HG02973 (cell line): ENCODE measurements around the gene HHATL.

Experiments
- ATAC-seq: cut with Tn5 transposase; IDR thresholded peaks from one replicate; pipeline ENCODE4 v1.9.1; 2021; ENCODE audit warnings: moderate library complexity; ENCODE audit not compliant: unreplicated experiment

The HHATL gene

GRCh38 chr3:42685891-42686820, 16.4 kb downstream of the HHATL start:
- ATAC-seq: no peak

- ATAC-seq: no peak
These were observed 17.2 kb downstream of the HHATL start, which contains the start of gene KLHL40 for GRCh38 chr3:42685363-42685881. KLHL40 (plus strand) TSS chr3:42685537; CDS start chr3:42685619, 82 bp downstream.

- ATAC-seq: no peak
These were observed 17.8 kb downstream of the HHATL start for GRCh38 chr3:42684632-42685362.

- ATAC-seq: no peak
These were observed 18.6 kb downstream of the HHATL start for GRCh38 chr3:42683875-42684598.

GRCh38 chr3:42682301-42683070, 20.1 kb downstream of the HHATL start:
- no peak for ATAC-seq

- no peak for ATAC-seq
These were observed 21.1 kb downstream of the HHATL start for GRCh38 chr3:42681361-42682038.

- no peak for ATAC-seq
These were observed 21.8 kb downstream of the HHATL start for GRCh38 chr3:42680806-42681205.

- ATAC-seq: no peak
These were observed 22.3 kb downstream of the HHATL start for GRCh38 chr3:42680271-42680670.

GRCh38 chr3:42678447-42678846, 24.2 kb downstream of the HHATL start:
- no peak for ATAC-seq

GRCh38 chr3:42675909-42676308, 26.7 kb downstream of the HHATL start:
- ATAC-seq: no peak

GRCh38 chr3:42674146-42674545, 28.5 kb downstream of the HHATL start:
- no peak for ATAC-seq

- no peak for ATAC-seq
These were observed 29.5 kb downstream of the HHATL start for GRCh38 chr3:42673082-42673481.

- ATAC-seq: no peak
These were observed 30.1 kb downstream of the HHATL start for GRCh38 chr3:42672515-42672914.

- ATAC-seq: no peak
These were observed 31.9 kb downstream of the HHATL start for GRCh38 chr3:42670670-42671069.

GRCh38 chr3:42670051-42670576, 32.5 kb downstream of the HHATL start:
- no peak for ATAC-seq

GRCh38 chr3:42668793-42669217, 33.8 kb downstream of the HHATL start:
- ATAC-seq: no peak

GRCh38 chr3:42668413-42668760, 34.2 kb downstream of the HHATL start:
- no peak for ATAC-seq

GRCh38 chr3:42667523-42668412, 34.8 kb downstream of the HHATL start:
- ATAC-seq: no peak
